ENCODE data around the gene RNF144B. TPM values are rescaled to one million over a fixed set of nuclear protein-coding genes. Genes with fewer than 3 reads are reported as not detected.

Gene RNF144B
- total RNA-seq, 2 donors from 2014 or later, result 1.4 to 1.5 TPM

DNA sequence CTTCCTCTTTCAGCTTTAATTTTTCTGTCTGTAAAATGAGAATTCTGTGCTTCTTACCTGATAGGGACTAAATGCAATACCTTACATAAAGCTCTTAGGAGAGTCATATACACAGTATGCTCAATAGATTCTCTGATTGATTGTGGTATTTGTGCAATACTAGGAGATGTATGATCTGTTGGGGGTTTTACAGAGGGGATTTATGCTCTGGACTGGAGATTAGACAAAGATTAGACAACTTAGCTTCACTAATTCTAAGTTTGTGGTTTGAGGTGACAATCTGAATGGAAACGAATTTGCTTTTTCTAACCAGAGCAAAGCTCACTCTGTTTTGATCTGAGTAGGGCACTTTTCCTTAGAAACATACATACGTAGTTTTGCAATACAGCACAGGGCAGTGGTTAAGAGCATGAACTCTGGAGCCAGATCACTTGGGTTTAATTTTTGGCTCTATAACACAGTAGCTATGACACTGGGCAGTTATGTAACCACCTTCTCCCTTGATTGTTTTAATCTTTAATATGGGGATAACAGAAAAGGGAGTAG lies 126.2 kb downstream of the RNF144B start:
- TF ChIP-seq, protein P1, sequence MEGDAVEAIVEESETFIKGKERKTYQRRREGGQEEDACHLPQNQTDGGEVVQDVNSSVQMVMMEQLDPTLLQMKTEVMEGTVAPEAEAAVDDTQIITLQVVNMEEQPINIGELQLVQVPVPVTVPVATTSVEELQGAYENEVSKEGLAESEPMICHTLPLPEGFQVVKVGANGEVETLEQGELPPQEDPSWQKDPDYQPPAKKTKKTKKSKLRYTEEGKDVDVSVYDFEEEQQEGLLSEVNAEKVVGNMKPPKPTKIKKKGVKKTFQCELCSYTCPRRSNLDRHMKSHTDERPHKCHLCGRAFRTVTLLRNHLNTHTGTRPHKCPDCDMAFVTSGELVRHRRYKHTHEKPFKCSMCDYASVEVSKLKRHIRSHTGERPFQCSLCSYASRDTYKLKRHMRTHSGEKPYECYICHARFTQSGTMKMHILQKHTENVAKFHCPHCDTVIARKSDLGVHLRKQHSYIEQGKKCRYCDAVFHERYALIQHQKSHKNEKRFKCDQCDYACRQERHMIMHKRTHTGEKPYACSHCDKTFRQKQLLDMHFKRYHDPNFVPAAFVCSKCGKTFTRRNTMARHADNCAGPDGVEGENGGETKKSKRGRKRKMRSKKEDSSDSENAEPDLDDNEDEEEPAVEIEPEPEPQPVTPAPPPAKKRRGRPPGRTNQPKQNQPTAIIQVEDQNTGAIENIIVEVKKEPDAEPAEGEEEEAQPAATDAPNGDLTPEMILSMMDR (conservative IDR thresholded peaks at IDR 0.05), result no peak
- Histone ChIP-seq H3K36me3 (ENCODE audit: control insufficient read depth, insufficient read depth, low read length) (no peaks in the 10 kb centered on the region), H3K4me1 (ENCODE audit: control insufficient read depth, insufficient read depth, low read length) (peaks cover 3% of the 10 kb centered on the region), H3K9me3 (ENCODE audit: control insufficient read depth, low read length) (no peaks in the 10 kb centered on the region), H3K4me3 (ENCODE audit: low read length) (no peak overlapping the region), H3K27me3 (ENCODE audit: control insufficient read depth, insufficient read depth, low read length, poor library complexity, severe bottlenecking) (no peaks in the 10 kb centered on the region), H3K27ac (ENCODE audit: low read depth, low read length) (no peak overlapping the region), H3K9ac (ENCODE audit: extremely low read depth, low read length, poor library complexity, severe bottlenecking) (no peak overlapping the region)
- no peaks in the 10 kb centered on the region for H3K27me3 Mint-ChIP-seq (ENCODE audit: insufficient read depth)
- no peak for DNase-seq
- H3K9me3 Mint-ChIP-seq, result no peaks in the 10 kb centered on the region
- H3K4me1 Mint-ChIP-seq, result peaks cover 14% of the 10 kb centered on the region
- WGBS, 2 experiments (ENCODE audit: insufficient coverage in 1 of 2, insufficient read length in 1 of 2), result 86 to 100% methylated on average over 2 of the region's 2 CpGs
- no peak overlapping the region for H3K27ac Mint-ChIP-seq
- no peaks in the 10 kb centered on the region for H3K36me3 Mint-ChIP-seq (ENCODE audit: low read depth)
- no peak overlapping the region for H3K4me3 Mint-ChIP-seq

GRCh38 chr6:18514180-18514579 lies 127.0 kb downstream of the RNF144B start:
- Histone ChIP-seq H3K27me3 (ENCODE audit: control insufficient read depth, insufficient read depth, low read length, poor library complexity, severe bottlenecking) (no peaks in the 10 kb centered on the region), H3K4me3 (ENCODE audit: low read length) (no peak overlapping the region), H3K36me3 (ENCODE audit: control insufficient read depth, insufficient read depth, low read length) (no peaks in the 10 kb centered on the region), H3K9ac (ENCODE audit: extremely low read depth, low read length, poor library complexity, severe bottlenecking) (no peak overlapping the region), H3K27ac (ENCODE audit: low read depth, low read length) (no peak overlapping the region), H3K9me3 (ENCODE audit: control insufficient read depth, low read length) (no peaks in the 10 kb centered on the region), H3K4me1 (ENCODE audit: control insufficient read depth, insufficient read depth, low read length) (peaks cover 3% of the 10 kb centered on the region)
- TF ChIP-seq, protein P1 (conservative IDR thresholded peaks at IDR 0.05), result no peak
- Mint-ChIP-seq H3K27ac (no peak overlapping the region), H3K9me3 (no peaks in the 10 kb centered on the region), H3K36me3 (ENCODE audit: low read depth) (no peaks in the 10 kb centered on the region), H3K4me3 (no peak overlapping the region), H3K4me1 (peaks cover 14% of the 10 kb centered on the region), H3K27me3 (ENCODE audit: insufficient read depth) (no peaks in the 10 kb centered on the region)
- no peak for DNase-seq
- WGBS, 2 experiments (ENCODE audit: insufficient coverage in 1 of 2, insufficient read length in 1 of 2), result 79 to 92% methylated on average over 2 to 6 of the region's 7 CpGs

DNA sequence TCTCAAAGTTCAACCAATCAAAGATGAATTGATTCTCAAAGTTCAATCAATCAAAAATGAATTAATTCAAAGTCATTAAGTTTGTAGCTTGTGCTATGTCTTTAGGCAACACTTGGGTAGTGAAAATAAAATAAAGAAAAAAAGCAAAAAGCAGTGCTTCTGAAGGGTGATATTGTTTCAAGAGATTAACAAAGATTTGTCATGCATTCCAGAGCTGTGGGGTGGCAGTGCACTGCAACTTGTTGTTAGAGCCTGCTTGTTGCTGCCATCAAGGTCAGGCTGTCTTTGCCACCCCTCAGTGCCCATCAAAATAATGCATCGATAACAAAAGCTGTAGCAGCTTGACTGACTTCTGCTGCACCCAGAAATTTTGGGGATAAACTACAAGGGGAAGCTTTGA lies 128.6 kb downstream of the RNF144B start:
- peak overlapping the region; percentile 31 for H3K27ac ChIP-seq (ENCODE audit: low read depth, low read length)
- Mint-ChIP-seq H3K27me3 (ENCODE audit: insufficient read depth) (no peaks in the 10 kb centered on the region), H3K27ac (peak overlapping the region; percentile 83), H3K36me3 (ENCODE audit: low read depth) (no peaks in the 10 kb centered on the region), H3K9me3 (no peaks in the 10 kb centered on the region), H3K4me3 (no peak overlapping the region), H3K4me1 (peaks cover 14% of the 10 kb centered on the region)
- WGBS, 2 experiments (ENCODE audit: insufficient coverage in 1 of 2, insufficient read length in 1 of 2), result 80 to 83% methylated on average over 1 of the region's 1 CpG
- no peak overlapping the region for H3K4me3 ChIP-seq (ENCODE audit: low read length)
- H3K4me1 ChIP-seq (ENCODE audit: control insufficient read depth, insufficient read depth, low read length), result peaks cover 3% of the 10 kb centered on the region
- DNase-seq, result no peak
- no peaks in the 10 kb centered on the region for H3K9me3 ChIP-seq (ENCODE audit: control insufficient read depth, low read length)
- TF ChIP-seq, protein P1 (conservative IDR thresholded peaks at IDR 0.05), result no peak
- H3K36me3 ChIP-seq (ENCODE audit: control insufficient read depth, insufficient read depth, low read length), result no peaks in the 10 kb centered on the region
- no peaks in the 10 kb centered on the region for H3K27me3 ChIP-seq (ENCODE audit: control insufficient read depth, insufficient read depth, low read length, poor library complexity, severe bottlenecking)
- no peak overlapping the region for H3K9ac ChIP-seq (ENCODE audit: extremely low read depth, low read length, poor library complexity, severe bottlenecking)

Other genes starting within 250 kb of the RNF144B start
- gene TPMT, start 232.3 kb upstream of the RNF144B start, total RNA-seq, result 10 to 100 TPM; 14.0 to 15.8 TPM
- gene KDM1B, start 231.9 kb upstream of the RNF144B start, total RNA-seq, result 1 to 10 TPM; 7.7 to 9.3 TPM
- gene DEK, start 122.8 kb upstream of the RNF144B start, total RNA-seq, result 100 to 1,000 TPM; 139 to 171 TPM

All from endodermal cell (in vitro differentiated cells).